ENCODE results near the gene KCNQ4. TPM values are rescaled to one million over a fixed set of nuclear protein-coding genes. Genes with fewer than 3 reads are reported as not detected.

Gene KCNQ4
- total RNA-seq, 6 experiments from 2014 or later, result 0.05 TPM; not detected in 5

- Mint-ChIP-seq H3K36me3 (ENCODE audit: low read depth) (no peaks in the 10 kb centered on the region), H3K27ac (peak overlapping the region; percentile 46)
- no peak for DNase-seq
These were observed 77.2 kb downstream of the KCNQ4 start for GRCh38 chr1:40860706-40861223.

DNA sequence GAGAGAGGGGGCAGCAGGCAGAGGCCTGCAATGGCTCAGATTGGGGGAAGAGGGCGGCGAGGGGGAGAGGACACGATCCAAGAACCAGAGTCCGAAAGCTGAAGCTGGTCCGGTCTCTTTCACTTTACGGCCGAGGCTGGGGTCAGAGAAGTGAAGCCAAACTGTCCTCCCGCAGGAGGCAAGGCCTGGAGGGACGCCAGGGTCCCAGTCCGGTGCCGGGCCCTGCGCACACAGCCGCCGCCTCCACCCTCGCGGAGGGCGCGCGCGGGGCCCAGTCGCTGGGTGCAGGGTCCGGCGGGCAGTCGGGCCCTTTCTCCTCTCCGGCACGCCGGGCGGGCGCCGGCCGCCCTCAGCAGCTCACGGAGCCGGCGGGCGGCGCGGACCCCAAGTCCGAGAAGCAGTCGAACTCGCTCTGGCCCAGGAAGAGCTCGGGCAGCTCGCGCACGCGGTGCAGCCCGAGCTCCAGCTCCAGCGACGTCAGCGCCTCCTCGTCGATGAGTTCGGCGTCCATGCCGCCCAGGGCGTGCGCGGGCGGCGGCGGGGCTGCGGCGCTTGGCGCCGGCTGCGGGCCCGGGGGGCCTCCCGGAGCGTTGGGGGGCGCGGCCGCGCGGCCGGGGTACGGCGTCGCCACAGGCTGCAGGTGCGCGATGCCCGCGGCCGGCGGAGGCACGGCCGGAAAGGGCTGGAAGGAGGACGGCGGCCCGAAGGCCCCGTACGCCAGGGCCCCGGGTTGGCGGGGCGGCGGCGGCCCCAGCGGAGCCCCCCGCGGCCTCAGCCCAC, 77.8 kb downstream of the KCNQ4 start:
- no peaks in the 10 kb centered on the region for H3K36me3 Mint-ChIP-seq (ENCODE audit: low read depth)
- H3K9me3 Mint-ChIP-seq, result no peaks in the 10 kb centered on the region
- H3K27ac Mint-ChIP-seq, result peak overlapping the region; percentile 46; the same call in 1 of the 2 replicates
- no peak for TF ChIP-seq CTCF (IDR thresholded peaks at IDR 0.05)
- H3K27me3 Mint-ChIP-seq (ENCODE audit: insufficient read depth), result peaks cover 3% of the 10 kb centered on the region; the same call in 1 of the 2 replicates
- no peak for DNase-seq
- H3K4me1 Mint-ChIP-seq (ENCODE audit: low read depth), result peaks cover 16% of the 10 kb centered on the region
- peak overlapping the region; percentile 76 for H3K4me3 Mint-ChIP-seq

More at GRCh38 chr1:40860706-40861223, 77.2 kb downstream of the KCNQ4 start:
- Mint-ChIP-seq H3K4me1 (ENCODE audit: low read depth) (peaks cover 9% of the 10 kb centered on the region), H3K4me3 (peak overlapping the region; percentile 76), H3K27me3 (ENCODE audit: insufficient read depth) (peaks cover 3% of the 10 kb centered on the region), H3K9me3 (no peaks in the 10 kb centered on the region)
- no peak for TF ChIP-seq CTCF (IDR thresholded peaks at IDR 0.05)

DNA sequence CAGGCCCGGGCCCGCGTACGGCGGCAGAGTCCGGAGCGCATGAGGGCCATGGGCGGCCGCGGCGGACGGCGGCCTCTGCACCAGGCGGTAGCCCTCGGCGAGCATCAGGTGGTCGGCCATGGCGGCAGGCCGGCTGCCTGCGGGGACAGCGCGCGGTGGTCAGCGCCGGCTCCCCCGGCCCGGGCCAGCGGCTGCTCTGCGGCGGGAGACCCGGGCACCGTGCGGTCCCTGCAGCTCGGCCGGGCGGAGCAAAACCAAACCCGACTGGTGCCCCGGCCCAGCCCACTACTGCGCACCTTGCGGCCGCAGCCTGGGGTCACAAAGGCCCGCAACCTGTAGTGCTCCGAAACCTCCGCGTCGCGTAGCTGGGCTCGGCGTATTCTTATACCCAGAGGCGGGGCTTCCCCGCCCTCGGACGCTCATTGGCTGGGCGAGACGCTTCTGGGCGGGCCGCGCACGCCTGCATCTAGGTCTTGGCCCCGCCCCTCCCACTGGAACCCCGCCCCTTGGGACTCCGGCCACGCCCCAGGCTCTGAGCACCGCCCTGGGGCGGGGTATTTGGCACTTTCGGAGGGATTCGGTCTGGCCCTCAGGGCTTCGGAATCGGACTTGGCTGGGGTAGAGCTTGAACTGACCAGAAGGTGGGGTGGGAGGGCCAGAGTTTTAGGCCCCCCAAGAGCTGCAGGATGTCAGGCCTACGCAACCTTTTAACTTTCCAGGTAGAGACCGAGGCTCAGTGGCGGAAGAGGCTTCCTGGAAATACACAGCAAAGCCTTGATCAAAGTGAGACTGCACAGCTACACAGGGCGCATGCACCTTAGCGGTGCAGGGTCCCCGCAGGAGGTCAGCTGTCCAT, 78.6 kb downstream of the KCNQ4 start, which contains the start of gene CITED4:
CITED4 (minus strand) TSS at position 356 of the 856 bp plus-strand sequence; CDS start at position 120, 236 bp downstream.
- Mint-ChIP-seq H3K36me3 (ENCODE audit: low read depth) (no peaks in the 10 kb centered on the region), H3K27ac (no peak within 1 kb of the TSS; the same call in 1 of the 2 replicates), H3K9me3 (no peaks in the 10 kb centered on the region), H3K27me3 (ENCODE audit: insufficient read depth) (peaks cover 3% of the 10 kb centered on the region; the same call in 1 of the 2 replicates), H3K4me3 (peak within 1 kb of the TSS; percentile 80), H3K4me1 (ENCODE audit: low read depth) (peaks cover 20% of the 10 kb centered on the region)
- peak; percentile 66 for DNase-seq
- no peak for TF ChIP-seq CTCF (IDR thresholded peaks at IDR 0.05)

- peaks cover 45% of the 10 kb centered on the region for H3K4me1 Mint-ChIP-seq (ENCODE audit: low read depth)
- DNase-seq, result peak; percentile 66
These were observed 84.6 kb downstream of the KCNQ4 start for GRCh38 chr1:40868051-40868723.

More at GRCh38 chr1:40868051-40868723, 84.6 kb downstream of the KCNQ4 start:
- no peak for TF ChIP-seq CTCF (IDR thresholded peaks at IDR 0.05)
- no peaks in the 10 kb centered on the region; the same call in 1 of the 2 replicates for H3K27me3 Mint-ChIP-seq (ENCODE audit: insufficient read depth)
- H3K4me3 Mint-ChIP-seq, result no peak overlapping the region
- no peak overlapping the region for H3K27ac Mint-ChIP-seq
- H3K9me3 Mint-ChIP-seq, result peaks cover 17% of the 10 kb centered on the region
- H3K36me3 Mint-ChIP-seq (ENCODE audit: low read depth), result peaks cover 15% of the 10 kb centered on the region; the same call in 1 of the 2 replicates
